NCI-H1694 treated with DMSO at 0.1 percent for 48 hours (cell line): ENCODE results near the gene PLXNA2.
A peak's percentile ranks its signal among the peaks of the same experiment; 100 is the strongest.

Source experiments
- DNase-seq: peaks from one replicate; lab custom pipeline; 2025; lab: John Stamatoyannopoulos, UW

Gene PLXNA2

GRCh38 chr1:208061632-208062031 lies 182.6 kb downstream of the PLXNA2 start:
- DNase-seq = no peak

- no peak for DNase-seq
Measured at GRCh38 chr1:208061118-208061517, 183.1 kb downstream of the PLXNA2 start.

GRCh38 chr1:208060215-208060869 lies 183.8 kb downstream of the PLXNA2 start:
- DNase-seq = no peak

- DNase-seq = no peak
Measured at GRCh38 chr1:208059409-208060001, 184.7 kb downstream of the PLXNA2 start.

- DNase-seq = no peak
Measured at GRCh38 chr1:208058756-208059155, 185.4 kb downstream of the PLXNA2 start.

- DNase-seq = peak; percentile 74
Measured at GRCh38 chr1:208058267-208058666, 185.9 kb downstream of the PLXNA2 start.

- no peak for DNase-seq
Measured at GRCh38 chr1:208057056-208057455, 187.1 kb downstream of the PLXNA2 start.

GRCh38 chr1:208055535-208055934 lies 188.6 kb downstream of the PLXNA2 start:
- DNase-seq = no peak

GRCh38 chr1:208054911-208055379 lies 189.2 kb downstream of the PLXNA2 start:
- DNase-seq = no peak

GRCh38 chr1:208054485-208054884 lies 189.7 kb downstream of the PLXNA2 start:
- no peak for DNase-seq

GRCh38 chr1:208053661-208054060 lies 190.5 kb downstream of the PLXNA2 start:
- DNase-seq = no peak

GRCh38 chr1:208052926-208053407 lies 191.2 kb downstream of the PLXNA2 start:
- DNase-seq = no peak

GRCh38 chr1:208052135-208052534 lies 192.0 kb downstream of the PLXNA2 start:
- DNase-seq = no peak

GRCh38 chr1:208051651-208052050 lies 192.5 kb downstream of the PLXNA2 start:
- DNase-seq = no peak

GRCh38 chr1:208048904-208049303 lies 195.3 kb downstream of the PLXNA2 start:
- DNase-seq = no peak

- DNase-seq = no peak
Measured at GRCh38 chr1:208047975-208048374, 196.2 kb downstream of the PLXNA2 start.

- no peak for DNase-seq
Measured at GRCh38 chr1:208047476-208047934, 196.7 kb downstream of the PLXNA2 start.

- no peak for DNase-seq
Measured at GRCh38 chr1:208045463-208046260, 198.5 kb downstream of the PLXNA2 start.

- no peak for DNase-seq
Measured at GRCh38 chr1:208044589-208045462, 199.4 kb downstream of the PLXNA2 start.

- DNase-seq = no peak
Measured at GRCh38 chr1:208043691-208044181, 200.4 kb downstream of the PLXNA2 start.

GRCh38 chr1:208042868-208043267 lies 201.3 kb downstream of the PLXNA2 start:
- no peak for DNase-seq
